HG03135 (cell line): ENCODE data around the gene COPG2.

Experiments used
- ATAC-seq: cut with Tn5 transposase; IDR thresholded peaks from one replicate; pipeline ENCODE4 v1.9.1; 2021; ENCODE audit warnings: mild to moderate bottlenecking, moderate library complexity; ENCODE audit not compliant: unreplicated experiment

The COPG2 gene

GRCh38 chr7:130506358-130506757 lies 162.2 kb downstream of the COPG2 start:
- ATAC-seq: no peak

- ATAC-seq: no peak
These were observed 162.8 kb downstream of the COPG2 start for GRCh38 chr7:130505753-130506152.

- ATAC-seq: no peak
These were observed 167.6 kb downstream of the COPG2 start for GRCh38 chr7:130500910-130501309.

GRCh38 chr7:130500463-130500862 lies 168.1 kb downstream of the COPG2 start:
- no peak for ATAC-seq

GRCh38 chr7:130494431-130494858 lies 174.1 kb downstream of the COPG2 start:
- ATAC-seq: no peak

GRCh38 chr7:130493275-130493873 lies 175.2 kb downstream of the COPG2 start:
- no peak for ATAC-seq

- no peak for ATAC-seq
These were observed 175.8 kb downstream of the COPG2 start for GRCh38 chr7:130492523-130493274.

GRCh38 chr7:130491841-130492522 lies 176.6 kb downstream of the COPG2 start, which contains the start of gene MEST:
MEST (plus strand) TSS chr7:130492085; CDS start chr7:130492314, 229 bp downstream.
- ATAC-seq: no peak

- ATAC-seq: no peak
These were observed 177.4 kb downstream of the COPG2 start for GRCh38 chr7:130490888-130491804.

- ATAC-seq: no peak
These were observed 178.2 kb downstream of the COPG2 start for GRCh38 chr7:130490311-130490791.

- ATAC-seq: no peak
These were observed 179.2 kb downstream of the COPG2 start for GRCh38 chr7:130489140-130489983.

- ATAC-seq: no peak
These were observed 180.0 kb downstream of the COPG2 start for GRCh38 chr7:130488392-130489139.

- ATAC-seq: no peak
These were observed 181.6 kb downstream of the COPG2 start for GRCh38 chr7:130486954-130487436.

GRCh38 chr7:130486114-130486953 lies 182.2 kb downstream of the COPG2 start:
- ATAC-seq: no peak

GRCh38 chr7:130485734-130486113 lies 182.8 kb downstream of the COPG2 start:
- ATAC-seq: no peak

GRCh38 chr7:130483031-130483430 lies 185.5 kb downstream of the COPG2 start:
- ATAC-seq: no peak

GRCh38 chr7:130481898-130482297 lies 186.7 kb downstream of the COPG2 start:
- ATAC-seq: no peak
